IMR-90 (cell line): ENCODE results near the gene AMBP.

Experiments used
- CEBPB ChIP-seq: IDR thresholded peaks from 2 replicates; pipeline ENCODE4 v1.6.1; 2012; ENCODE audit warnings: low read depth, low read length, improper control_type of control experiment
- CHD1 ChIP-seq: IDR thresholded peaks from 2 replicates; pipeline ENCODE4 v1.6.1; 2012; ENCODE audit warnings: low read depth, low read length, improper control_type of control experiment
- CTCF ChIP-seq: conservative IDR thresholded peaks from 2 replicates; pipeline ENCODE4 v1.5.1; 2012; ENCODE audit warnings: mild to moderate bottlenecking, low read depth, low read length, improper control_type of control experiment
- MAFK ChIP-seq: IDR thresholded peaks from 2 replicates; pipeline ENCODE4 v1.6.1; 2012; ENCODE audit warnings: low read depth, low read length, improper control_type of control experiment
- MXI1 ChIP-seq: IDR thresholded peaks from 2 replicates; pipeline ENCODE4 v1.6.1; 2012; ENCODE audit warnings: low read depth, mild to moderate bottlenecking, low read length, moderate library complexity, borderline replicate concordance
- NFE2L2 ChIP-seq: fragments of 150-350 bp; IDR thresholded peaks from 2 replicates; pipeline ENCODE4 v1.6.1; 2016; ENCODE audit warnings: low read depth, mild to moderate bottlenecking, low read length
- POLR2A ChIP-seq: IDR thresholded peaks from 2 replicates; pipeline ENCODE4 v1.6.1; 2012; ENCODE audit warnings: mild to moderate bottlenecking, low read depth, low read length
- RAD21 ChIP-seq: IDR thresholded peaks from 2 replicates; pipeline ENCODE4 v1.6.1; 2012; ENCODE audit warnings: low read length, improper control_type of control experiment
- RCOR1 ChIP-seq: IDR thresholded peaks from 2 replicates; pipeline ENCODE4 v1.6.1; 2012; ENCODE audit warnings: mild to moderate bottlenecking, low read length, improper control_type of control experiment; ENCODE audit not compliant: insufficient replicate concordance
- RFX5 ChIP-seq: IDR thresholded peaks from 2 replicates; pipeline ENCODE4 v1.8.0; 2012; ENCODE audit warnings: low read depth, mild to moderate bottlenecking, low read length, moderate library complexity
- SMC3 ChIP-seq: fragments of 150-350 bp; IDR thresholded peaks from 2 replicates; pipeline ENCODE4 v1.6.1; 2016; ENCODE audit warnings: low read depth, mild to moderate bottlenecking, antibody characterized with exemption, low read length, moderate library complexity
- USF2 ChIP-seq: fragments of 150-350 bp; IDR thresholded peaks from 2 replicates; pipeline ENCODE4 v1.6.1; 2017; ENCODE audit warnings: mild to moderate bottlenecking, antibody characterized with exemption, low read length, low read depth
- TF ChIP-seq, protein P1 (sequence below): fragments of 150-350 bp; IDR thresholded peaks from 2 replicates; pipeline ENCODE4 v1.6.1; 2016; ENCODE audit warnings: low read depth, mild to moderate bottlenecking, low read length, moderate library complexity, borderline replicate concordance

- no peak for TF ChIP-seq RFX5
- TF ChIP-seq CTCF = no peak
- no peak for TF ChIP-seq POLR2A
- TF ChIP-seq CEBPB = no peak
- no peak for TF ChIP-seq RCOR1
- no peak for TF ChIP-seq NFE2L2
- no peak for TF ChIP-seq RAD21
- TF ChIP-seq, protein P1, sequence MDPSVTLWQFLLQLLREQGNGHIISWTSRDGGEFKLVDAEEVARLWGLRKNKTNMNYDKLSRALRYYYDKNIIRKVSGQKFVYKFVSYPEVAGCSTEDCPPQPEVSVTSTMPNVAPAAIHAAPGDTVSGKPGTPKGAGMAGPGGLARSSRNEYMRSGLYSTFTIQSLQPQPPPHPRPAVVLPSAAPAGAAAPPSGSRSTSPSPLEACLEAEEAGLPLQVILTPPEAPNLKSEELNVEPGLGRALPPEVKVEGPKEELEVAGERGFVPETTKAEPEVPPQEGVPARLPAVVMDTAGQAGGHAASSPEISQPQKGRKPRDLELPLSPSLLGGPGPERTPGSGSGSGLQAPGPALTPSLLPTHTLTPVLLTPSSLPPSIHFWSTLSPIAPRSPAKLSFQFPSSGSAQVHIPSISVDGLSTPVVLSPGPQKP = no peak
- no peak for TF ChIP-seq SMC3
- no peak for TF ChIP-seq CHD1
- no peak for TF ChIP-seq MXI1
- TF ChIP-seq USF2 = no peak
- TF ChIP-seq MAFK = no peak
Measured at GRCh38 chr9:114124666-114125475, 46.8 kb upstream of the AMBP start.
